Neural progenitor cell (in vitro differentiated cells): ENCODE measurements around the gene NECTIN3. TPM values are rescaled to one million over a fixed set of nuclear protein-coding genes. Genes with fewer than 3 reads are reported as not detected.

Experiments used
- DNase-seq: peaks from one replicate; pipeline ENCODE4 v3.0.0-alpha.2; 2016; ENCODE audit warnings: low spot score
- H2AFZ ChIP-seq: fragments of 200-600 bp; sonication (generic); replicated peaks from 2 replicates; pipeline ENCODE4 v1.6.1; 2016; ENCODE audit warnings: antibody characterized with exemption
- H3F3A ChIP-seq: fragments of 200-600 bp; sonication (generic); 2 replicates; pipeline ENCODE4 v1.6.1; 2016; ENCODE audit warnings: antibody characterized with exemption, low read depth
- H3K27ac ChIP-seq: fragments of 200-600 bp; sonication (generic); 2 replicates; pipeline ENCODE4 v1.5.1; 2016; ENCODE audit warnings: mild to moderate bottlenecking
- H3K27me3 ChIP-seq: fragments of 200-600 bp; sonication (generic); 2 replicates; pipeline ENCODE4 v1.6.1; 2016; ENCODE audit warnings: mild to moderate bottlenecking, moderate library complexity
- H3K36me3 ChIP-seq: fragments of 200-600 bp; sonication (generic); 2 replicates; pipeline ENCODE4 v1.5.1; 2016
- H3K4me1 ChIP-seq: fragments of 200-600 bp; sonication (generic); 2 replicates; pipeline ENCODE4 v1.6.1; 2016; ENCODE audit warnings: mixed run types
- H3K4me2 ChIP-seq: fragments of 200-600 bp; sonication (generic); 2 replicates; pipeline ENCODE4 v1.6.1; 2016
- H3K4me3 ChIP-seq: fragments of 200-600 bp; sonication (generic); 2 replicates; pipeline ENCODE4 v1.5.1; 2016
- H3K79me2 ChIP-seq: fragments of 200-600 bp; sonication (generic); 2 replicates; pipeline ENCODE4 v1.6.1; 2016; ENCODE audit warnings: low read depth
- H3K9ac ChIP-seq: fragments of 200-600 bp; sonication (generic); 2 replicates; pipeline ENCODE4 v1.6.1; 2016
- H3K9me3 ChIP-seq: fragments of 200-600 bp; sonication (generic); 2 replicates; pipeline ENCODE4 v1.5.1; 2016; ENCODE audit warnings: low read depth
- H4K20me1 ChIP-seq: fragments of 200-600 bp; sonication (generic); 2 replicates; pipeline ENCODE4 v1.6.1; 2016; ENCODE audit warnings: low read depth
- H3K27ac Mint-ChIP-seq: 3 replicates; pipeline ENCODE4 v1.8.0; 2021; ENCODE audit warnings: mixed read lengths
- H3K27me3 Mint-ChIP-seq: 2 replicates; pipeline ENCODE4 v1.8.0; 2022; ENCODE audit warnings: low read depth, mild to moderate bottlenecking, inconsistent platforms, moderate library complexity, mixed read lengths; ENCODE audit not compliant: insufficient read depth
- H3K36me3 Mint-ChIP-seq: 3 replicates; pipeline ENCODE4 v1.8.0; 2021; ENCODE audit warnings: mixed read lengths
- H3K4me1 Mint-ChIP-seq: 3 replicates; pipeline ENCODE4 v1.8.0; 2021; ENCODE audit warnings: mixed read lengths
- H3K4me3 Mint-ChIP-seq: 3 replicates; pipeline ENCODE4 v1.8.0; 2021; ENCODE audit warnings: mild to moderate bottlenecking, moderate library complexity, mixed read lengths
- H3K9me3 Mint-ChIP-seq: 3 replicates; pipeline ENCODE4 v1.8.0; 2020; ENCODE audit warnings: mixed read lengths
- EZH2 ChIP-seq: fragments of 200-600 bp; sonication (generic); IDR thresholded peaks from 2 replicates; pipeline ENCODE4 v1.6.1; 2017; ENCODE audit warnings: antibody characterized with exemption, mild to moderate bottlenecking, moderate library complexity
- EZH2phosphoT487 ChIP-seq: fragments of 200-600 bp; sonication (generic); IDR thresholded peaks from 2 replicates; pipeline ENCODE4 v1.6.1; 2017; ENCODE audit warnings: antibody characterized with exemption
- total RNA-seq: library from RNA; depleted of rRNA; stranded (reverse); fragments of >200 nt; gene quantifications from 2 replicates; pipeline ENCODE4 v1.2.3, GENCODE V29; 2015; ENCODE audit warnings: low replicate concordance
- TF ChIP-seq, protein P1 (sequence below): fragments of 200-600 bp; sonication (generic); IDR thresholded peaks from 2 replicates; pipeline ENCODE4 v1.5.1; 2017; ENCODE audit warnings: antibody characterized with exemption, mild to moderate bottlenecking

NECTIN3 gene
- total RNA-seq, 1 donor from 2014 or later = 71.5 TPM

DNA sequence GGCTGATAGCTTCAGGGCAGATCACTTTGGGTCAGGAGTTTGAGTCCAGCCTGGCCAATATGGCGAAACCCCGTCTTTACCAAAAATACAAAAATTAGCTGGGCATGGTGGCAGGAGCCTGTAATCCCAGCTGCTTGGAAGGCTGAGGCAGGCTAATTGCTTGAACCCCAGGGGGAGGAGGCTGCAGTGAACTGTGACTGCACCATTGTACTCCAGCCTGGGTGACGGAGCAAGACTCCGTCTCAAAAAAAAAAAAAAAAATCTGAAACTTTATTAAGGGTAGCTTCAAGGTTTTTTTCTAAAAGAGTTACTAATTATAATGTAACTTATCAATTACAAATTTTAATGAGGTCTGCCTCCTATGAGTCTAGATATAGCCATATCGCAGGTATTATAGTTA is 5.1 kb downstream of the NECTIN3 start:
- H4K20me1 ChIP-seq = peaks cover 56% of the 10 kb centered on the region
- H3F3A ChIP-seq = peaks cover 9% of the 10 kb centered on the region
- H3K27ac Mint-ChIP-seq = no peak overlapping the region
- H3K9me3 ChIP-seq = no peaks in the 10 kb centered on the region
- H3K36me3 ChIP-seq = no peaks in the 10 kb centered on the region
- H3K9me3 Mint-ChIP-seq = no peaks in the 10 kb centered on the region
- peaks cover 98% of the 10 kb centered on the region for H3K79me2 ChIP-seq
- no peak overlapping the region for H3K9ac ChIP-seq
- no peak overlapping the region for H3K4me3 Mint-ChIP-seq
- H3K4me3 ChIP-seq = no peak overlapping the region
- no peak overlapping the region for H2AFZ ChIP-seq
- peaks cover 1% of the 10 kb centered on the region for H3K36me3 Mint-ChIP-seq
- no peak for TF ChIP-seq EZH2phosphoT487
- TF ChIP-seq, protein P1, sequence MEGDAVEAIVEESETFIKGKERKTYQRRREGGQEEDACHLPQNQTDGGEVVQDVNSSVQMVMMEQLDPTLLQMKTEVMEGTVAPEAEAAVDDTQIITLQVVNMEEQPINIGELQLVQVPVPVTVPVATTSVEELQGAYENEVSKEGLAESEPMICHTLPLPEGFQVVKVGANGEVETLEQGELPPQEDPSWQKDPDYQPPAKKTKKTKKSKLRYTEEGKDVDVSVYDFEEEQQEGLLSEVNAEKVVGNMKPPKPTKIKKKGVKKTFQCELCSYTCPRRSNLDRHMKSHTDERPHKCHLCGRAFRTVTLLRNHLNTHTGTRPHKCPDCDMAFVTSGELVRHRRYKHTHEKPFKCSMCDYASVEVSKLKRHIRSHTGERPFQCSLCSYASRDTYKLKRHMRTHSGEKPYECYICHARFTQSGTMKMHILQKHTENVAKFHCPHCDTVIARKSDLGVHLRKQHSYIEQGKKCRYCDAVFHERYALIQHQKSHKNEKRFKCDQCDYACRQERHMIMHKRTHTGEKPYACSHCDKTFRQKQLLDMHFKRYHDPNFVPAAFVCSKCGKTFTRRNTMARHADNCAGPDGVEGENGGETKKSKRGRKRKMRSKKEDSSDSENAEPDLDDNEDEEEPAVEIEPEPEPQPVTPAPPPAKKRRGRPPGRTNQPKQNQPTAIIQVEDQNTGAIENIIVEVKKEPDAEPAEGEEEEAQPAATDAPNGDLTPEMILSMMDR = no peak
- no peak for TF ChIP-seq EZH2
- no peak overlapping the region for H3K27ac ChIP-seq
- H3K4me2 ChIP-seq = peak overlapping the region; percentile 66
- H3K27me3 ChIP-seq = no peaks in the 10 kb centered on the region
- peak; percentile 71 for DNase-seq
- peaks cover 56% of the 10 kb centered on the region for H3K4me1 ChIP-seq
- H3K4me1 Mint-ChIP-seq = peaks cover 41% of the 10 kb centered on the region
- no peaks in the 10 kb centered on the region for H3K27me3 Mint-ChIP-seq

DNA sequence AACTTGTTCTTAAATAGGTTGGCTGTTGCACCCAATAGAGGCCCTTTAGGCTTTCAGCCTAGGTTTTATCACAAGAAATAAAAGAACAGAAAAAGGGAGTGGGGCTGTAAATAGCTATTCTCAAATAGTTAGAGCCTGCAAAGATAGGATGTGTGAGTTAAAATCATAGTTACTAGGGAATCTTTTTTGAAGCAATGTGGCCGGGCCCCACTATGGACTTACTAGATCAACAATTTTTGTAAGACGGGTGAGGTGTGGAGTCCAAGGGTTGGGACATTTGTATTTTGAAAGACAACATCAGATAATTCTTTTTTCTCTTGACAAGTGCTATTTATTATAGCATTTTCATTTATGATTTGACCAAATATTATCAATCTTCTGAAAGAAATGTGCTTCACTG is 5.8 kb downstream of the NECTIN3 start:
- peaks cover 56% of the 10 kb centered on the region for H4K20me1 ChIP-seq
- no peak for DNase-seq
- no peaks in the 10 kb centered on the region for H3K36me3 ChIP-seq
- H3K27ac Mint-ChIP-seq = no peak overlapping the region
- H3K27me3 ChIP-seq = no peaks in the 10 kb centered on the region
- H3K9me3 Mint-ChIP-seq = no peaks in the 10 kb centered on the region
- peaks cover 3% of the 10 kb centered on the region for H3F3A ChIP-seq
- H3K4me3 Mint-ChIP-seq = no peak overlapping the region
- no peak overlapping the region for H3K9ac ChIP-seq
- no peak overlapping the region for H2AFZ ChIP-seq
- H3K4me1 Mint-ChIP-seq = peaks cover 41% of the 10 kb centered on the region
- peaks cover 1% of the 10 kb centered on the region for H3K36me3 Mint-ChIP-seq
- peak overlapping the region; percentile 66 for H3K4me2 ChIP-seq
- no peak overlapping the region for H3K4me3 ChIP-seq
- H3K9me3 ChIP-seq = no peaks in the 10 kb centered on the region
- H3K27ac ChIP-seq = no peak overlapping the region
- H3K4me1 ChIP-seq = peaks cover 56% of the 10 kb centered on the region
- H3K27me3 Mint-ChIP-seq = no peaks in the 10 kb centered on the region
- peaks cover 100% of the 10 kb centered on the region for H3K79me2 ChIP-seq
- TF ChIP-seq EZH2 (no peak), EZH2phosphoT487 (no peak)
- TF ChIP-seq, protein P1 = no peak

DNA sequence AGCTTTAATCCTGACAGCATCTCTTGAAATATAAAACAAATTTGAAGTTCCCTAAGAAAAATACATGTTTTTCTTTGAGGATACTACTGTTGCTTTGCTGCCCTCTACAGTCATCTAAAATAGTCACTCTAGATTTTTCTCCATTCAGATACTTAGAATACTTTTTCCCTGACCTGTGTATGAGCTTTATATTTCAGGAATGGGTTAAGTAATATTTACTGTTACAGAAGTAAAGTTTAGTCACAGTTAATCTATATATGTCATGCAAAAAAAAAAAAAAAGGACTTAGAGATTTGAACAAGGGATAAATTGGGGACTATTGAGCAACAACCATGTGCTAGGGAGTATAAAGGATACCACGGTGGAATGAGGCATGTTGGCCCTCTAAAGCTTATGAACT is 8.8 kb downstream of the NECTIN3 start:
- peaks cover 31% of the 10 kb centered on the region for H4K20me1 ChIP-seq
- H3K4me3 ChIP-seq = no peak overlapping the region
- H3K27me3 ChIP-seq = no peaks in the 10 kb centered on the region
- H3K9me3 Mint-ChIP-seq = no peaks in the 10 kb centered on the region
- no peak for TF ChIP-seq EZH2phosphoT487
- TF ChIP-seq, protein P1 = peak; percentile 71
- peaks cover 1% of the 10 kb centered on the region for H3K36me3 Mint-ChIP-seq
- H3K4me1 Mint-ChIP-seq = peaks cover 21% of the 10 kb centered on the region
- peaks cover 32% of the 10 kb centered on the region for H3K4me1 ChIP-seq
- no peak overlapping the region for H3K4me3 Mint-ChIP-seq
- H3K9me3 ChIP-seq = no peaks in the 10 kb centered on the region
- no peak overlapping the region for H3K4me2 ChIP-seq
- no peaks in the 10 kb centered on the region for H3F3A ChIP-seq
- no peak overlapping the region for H3K27ac Mint-ChIP-seq
- peaks cover 100% of the 10 kb centered on the region for H3K79me2 ChIP-seq
- no peaks in the 10 kb centered on the region for H3K27me3 Mint-ChIP-seq
- H2AFZ ChIP-seq = no peak overlapping the region
- H3K27ac ChIP-seq = no peak overlapping the region
- H3K9ac ChIP-seq = no peak overlapping the region
- H3K36me3 ChIP-seq = no peaks in the 10 kb centered on the region
- DNase-seq = peak; percentile 17
